GM21737 (cell line): ENCODE data around the gene PDGFRA.
A peak's percentile ranks its signal among the peaks of the same experiment; 100 is the strongest.
"Not testable (repeated sequence)": the region's sequence is repeated elsewhere in the genome, so short reads cannot be mapped to it uniquely, and the experiment has no call there.

ENCODE experiments used
- ATAC-seq: cut with Tn5 transposase; IDR thresholded peaks from one replicate; pipeline ENCODE4 v1.9.1; 2021; ENCODE audit warnings: mild to moderate bottlenecking, moderate library complexity; ENCODE audit not compliant: unreplicated experiment

Gene PDGFRA

DNA sequence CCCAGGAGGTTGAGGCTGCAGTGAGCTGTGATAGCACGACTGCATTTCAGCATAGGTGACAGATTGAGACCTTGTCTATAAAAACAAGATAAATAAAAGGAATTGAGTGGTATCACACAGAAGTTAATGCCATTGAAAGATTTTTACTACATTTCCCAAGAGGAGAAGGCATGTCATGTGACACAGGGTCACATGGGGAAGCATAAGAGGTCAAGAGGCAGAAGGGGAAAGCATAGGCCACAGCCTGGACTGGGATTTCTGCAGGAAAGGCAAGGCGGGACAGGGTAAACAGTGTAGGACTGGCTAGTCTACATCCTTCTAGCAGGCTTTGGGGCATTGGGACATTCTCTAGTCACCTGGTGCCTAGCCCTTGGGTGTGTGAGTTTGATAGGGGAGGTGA lies 88.6 kb downstream of the PDGFRA start:
- ATAC-seq, result no peak

- ATAC-seq, result no peak
These were observed 89.8 kb downstream of the PDGFRA start for GRCh38 chr4:54318904-54319303.

DNA sequence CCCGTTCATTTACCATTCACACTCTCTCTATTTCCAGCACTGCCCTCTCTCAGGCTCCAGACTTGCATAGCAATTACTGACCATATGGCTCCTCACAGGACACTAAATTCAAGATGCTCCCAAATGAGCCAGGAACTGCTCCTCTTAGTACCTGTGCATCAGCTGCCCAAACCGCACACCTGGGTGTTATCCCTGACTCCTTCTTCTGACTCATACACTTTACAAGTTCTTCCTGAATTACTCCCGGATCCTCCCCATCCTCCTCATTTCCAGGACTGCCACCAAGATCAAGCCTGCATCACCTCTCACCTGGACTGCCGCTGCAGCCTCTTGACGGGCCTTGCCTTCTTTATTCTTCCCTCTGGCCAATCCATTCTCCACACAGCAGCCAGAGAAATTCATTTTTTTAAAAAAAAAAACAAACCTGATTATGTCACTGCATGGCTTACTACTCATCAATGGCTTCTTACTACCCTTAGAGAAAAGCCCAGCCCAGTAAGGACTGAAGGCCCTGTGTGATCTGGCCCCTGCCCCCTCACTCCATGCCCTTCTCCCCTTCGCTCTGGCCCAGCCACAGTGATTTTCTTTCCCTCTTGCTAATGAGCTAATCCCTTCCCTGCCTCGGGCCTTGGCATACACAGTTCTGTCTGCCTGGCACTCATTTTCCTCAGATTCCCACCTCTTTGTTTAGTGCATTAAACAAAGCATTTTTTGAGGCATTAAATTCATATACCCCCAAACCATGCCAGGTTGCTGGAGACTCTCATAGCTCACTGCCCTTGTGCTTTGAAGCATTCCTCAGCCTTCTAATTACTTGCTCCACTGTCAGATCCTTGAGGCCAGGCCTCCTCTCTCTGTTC lies 92.0 kb downstream of the PDGFRA start:
- ATAC-seq, result no peak

- peak; percentile 71 for ATAC-seq
These were observed 93.8 kb downstream of the PDGFRA start for GRCh38 chr4:54322818-54323417.

DNA sequence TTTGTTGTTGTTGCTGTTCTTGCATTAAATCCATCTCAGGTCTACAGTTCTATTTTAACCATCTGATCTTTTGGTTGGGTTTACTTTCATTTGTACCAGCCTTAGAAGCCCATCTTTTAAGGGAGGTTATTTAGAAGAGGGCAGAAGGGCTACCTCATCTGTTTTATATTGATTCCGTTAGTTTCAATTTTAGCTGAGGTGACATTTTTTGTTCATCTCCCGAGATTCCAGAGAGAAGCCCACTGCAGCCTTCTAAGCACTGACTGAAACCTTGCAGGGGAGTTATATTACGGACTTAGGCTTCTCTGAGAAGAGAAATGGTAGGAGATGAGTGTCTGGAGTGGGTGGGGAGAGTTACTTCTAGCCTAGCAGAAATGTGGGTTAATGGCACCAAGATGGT lies 101.8 kb downstream of the PDGFRA start:
- no peak for ATAC-seq

DNA sequence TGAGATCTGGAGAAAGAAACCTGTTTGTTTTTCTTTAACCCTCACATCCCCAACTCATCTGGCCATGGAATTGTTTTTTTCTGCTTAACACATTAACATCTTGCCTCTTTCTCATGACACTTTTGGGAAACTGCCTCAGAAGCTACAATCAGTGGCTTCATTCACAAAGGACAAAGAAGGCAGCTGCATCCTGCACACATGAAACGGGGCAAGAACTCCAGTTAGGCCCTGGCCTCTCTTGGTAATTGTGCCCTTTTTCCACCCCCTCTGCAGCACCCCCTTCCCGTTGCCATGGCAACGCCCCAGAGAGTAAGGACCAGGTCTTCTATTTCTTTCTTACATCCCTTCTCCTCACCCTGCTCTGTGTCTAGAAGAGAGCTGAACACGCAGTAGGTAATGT lies 103.4 kb downstream of the PDGFRA start:
- no peak for ATAC-seq

DNA sequence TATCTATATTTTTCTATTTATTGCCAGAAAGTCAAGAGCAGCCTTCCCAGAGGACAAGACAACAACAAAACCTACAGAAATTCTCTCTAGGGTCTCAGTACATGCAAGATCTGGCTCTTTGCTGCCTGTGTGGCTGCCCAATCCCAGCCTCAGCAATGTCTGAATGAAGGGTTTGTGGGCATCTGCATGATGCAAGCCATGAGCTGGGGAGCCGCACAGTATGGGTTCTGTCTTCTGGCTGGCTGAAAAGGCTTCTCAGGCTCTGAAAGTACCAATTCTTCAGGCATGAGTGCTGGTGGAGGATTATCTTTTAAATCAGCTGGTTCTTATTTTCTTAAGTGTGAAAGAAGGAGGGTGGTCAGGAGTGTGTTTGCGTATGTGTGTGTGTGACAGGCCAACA lies 104.6 kb downstream of the PDGFRA start:
- ATAC-seq, result no peak

GRCh38 chr4:54334769-54335168 lies 105.7 kb downstream of the PDGFRA start:
- ATAC-seq, result not testable (repeated sequence)

GRCh38 chr4:54337009-54337408 lies 107.9 kb downstream of the PDGFRA start:
- no peak for ATAC-seq

DNA sequence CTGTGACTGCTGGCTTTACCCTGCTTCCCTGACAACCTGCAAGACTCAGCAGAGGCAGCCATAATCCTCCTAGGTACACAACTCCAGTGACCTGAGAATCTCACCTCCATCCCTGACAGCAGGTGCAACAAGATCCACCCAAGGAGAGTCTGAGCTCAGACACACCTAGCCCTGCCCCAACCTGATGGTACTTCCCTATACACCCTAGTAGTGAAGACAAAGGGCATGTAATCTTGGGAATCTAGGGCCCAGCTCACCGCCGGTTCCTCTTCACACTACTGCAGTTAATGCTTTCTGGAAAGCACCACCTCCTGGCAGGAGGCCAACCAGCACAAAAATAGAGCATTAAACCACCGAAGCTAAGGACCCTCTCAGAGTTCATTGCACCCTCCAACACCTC lies 113.0 kb downstream of the PDGFRA start:
- not testable (repeated sequence) for ATAC-seq
